Endothelial cell of umbilical vein (primary cell): ENCODE results near the gene PHLDB2. TPM values are rescaled to one million over a fixed set of nuclear protein-coding genes. Genes with fewer than 3 reads are reported as not detected.

ENCODE experiments used
- BruUV-seq: library from RNA; stranded (reverse); fragments of 400-500 nt; replicated peaks from 2 replicates; lab custom pipeline; 2021; lab: Mats Ljungman, UMichigan
- CTCF ChIA-PET: fragments of 300-600, 350-600 bp; sonication (Branson Sonifier 250); formaldehyde crosslinking; loops from one replicate; lab custom pipeline; 2021; ENCODE audit warnings: antibody characterized with exemption, inconsistent platforms; lab: Charles Lee
- POLR2A ChIA-PET: fragments of 300-600, 350-600 bp; sonication (Branson Sonifier 250); formaldehyde crosslinking; loops from one replicate; lab custom pipeline; 2021; ENCODE audit warnings: antibody characterized with exemption, inconsistent platforms; lab: Charles Lee
- DNase-seq: peaks from one replicate; pipeline ENCODE4 v3.0.0-alpha.2; 2011; ENCODE audit warnings: low read depth, low spot score
- FAIRE-seq: peaks from 2 replicates; lab custom pipeline; 2011; peaks lifted over from hg19 to GRCh38; lab: Jason Lieb, UNC
- H2AFZ ChIP-seq: 2 replicates; pipeline ENCODE4 v1.6.0; 2012; ENCODE audit warnings: low read depth, low read length, control low read depth, inconsistent platforms
- H3K27ac ChIP-seq: 2 replicates; pipeline ENCODE4 v1.5.1; 2011; ENCODE audit warnings: low read depth, mild to moderate bottlenecking, control low read depth, low read length, moderate library complexity; ENCODE audit not compliant: insufficient read depth
- H3K27me3 ChIP-seq, 2 experiments: 2 replicates each; pipeline versions ENCODE4 v1.6.0 to v1.6.1; 2011; ENCODE audit warnings: low read length in 2 of 2, mixed read lengths in 1 of 2; ENCODE audit not compliant: control insufficient read depth in 2 of 2, insufficient read depth in 2 of 2
- H3K36me3 ChIP-seq, 2 experiments: 2 replicates in 1 of 2; 3 replicates in 1 of 2; pipeline ENCODE4 v1.5.1; 2011; ENCODE audit warnings: low read length in 2 of 2, mild to moderate bottlenecking in 1 of 2, moderate library complexity in 1 of 2; ENCODE audit not compliant: control insufficient read depth in 2 of 2, insufficient read depth in 2 of 2; ENCODE audit errors: extremely low read depth in 1 of 2
- H3K4me1 ChIP-seq: 3 replicates; pipeline ENCODE4 v1.5.1; 2011; ENCODE audit warnings: mild to moderate bottlenecking, low read length; ENCODE audit not compliant: control insufficient read depth, insufficient read depth; ENCODE audit errors: extremely low read depth
- H3K4me2 ChIP-seq: 2 replicates; pipeline ENCODE4 v1.6.1; 2011; ENCODE audit warnings: low read length, control low read depth, mixed read lengths; ENCODE audit not compliant: insufficient read depth
- H3K4me3 ChIP-seq, 3 experiments: fragments of 200-600 bp in 1 of 3; sonication (generic), shearing (Covaris generic) in 1 of 3; replicated peaks in 1 of 3; 2 replicates each; pipeline ENCODE4 v1.5.1; 2011 to 2016; ENCODE audit warnings: control low read depth in 3 of 3, low read length in 3 of 3, mild to moderate bottlenecking in 2 of 3, inconsistent platforms in 1 of 3, low read depth in 1 of 3, moderate library complexity in 1 of 3; ENCODE audit not compliant: insufficient read depth in 1 of 3
- H3K79me2 ChIP-seq: 2 replicates; pipeline ENCODE4 v1.6.0; 2012; ENCODE audit warnings: low read length, inconsistent platforms; ENCODE audit not compliant: control insufficient read depth, insufficient read depth
- H3K9ac ChIP-seq: replicated peaks from 2 replicates; pipeline ENCODE3; 2011; ENCODE audit warnings: low read length, control low read depth; ENCODE audit not compliant: insufficient read depth; ENCODE audit errors: extremely low read depth
- H3K9me1 ChIP-seq: replicated peaks from 3 replicates; pipeline ENCODE4 v1.6.0; 2011; ENCODE audit warnings: mild to moderate bottlenecking, low read length; ENCODE audit not compliant: control insufficient read depth, insufficient read depth; ENCODE audit errors: extremely low read depth
- H3K9me3 ChIP-seq: replicated peaks from 2 replicates; pipeline ENCODE4 v1.5.1; 2012; ENCODE audit warnings: low read length, inconsistent platforms; ENCODE audit not compliant: control insufficient read depth, insufficient read depth
- H4K20me1 ChIP-seq: replicated peaks from 2 replicates; pipeline ENCODE3; 2011; ENCODE audit warnings: mild to moderate bottlenecking, low read length; ENCODE audit not compliant: control insufficient read depth, insufficient read depth; ENCODE audit errors: extremely low read depth
- CTCF ChIP-seq, 2 donors: IDR thresholded peaks; 1 replicate in 1 of 2; 2 replicates in 1 of 2; pipeline ENCODE4 v1.5.1; 2011; ENCODE audit warnings: low read length in 2 of 2, mild to moderate bottlenecking in 2 of 2, moderate library complexity in 2 of 2, control low read depth in 1 of 2, inconsistent platforms in 1 of 2, low read depth in 1 of 2; ENCODE audit not compliant: insufficient read depth in 1 of 2; ENCODE audit errors: extremely low read depth in 1 of 2
- EZH2 ChIP-seq: IDR thresholded peaks from 2 replicates; pipeline ENCODE4 v1.6.1; 2012; ENCODE audit warnings: borderline replicate concordance, low read depth, mild to moderate bottlenecking, moderate library complexity, low read length, inconsistent platforms; ENCODE audit not compliant: severe bottlenecking
- FOS ChIP-seq: IDR thresholded peaks from 2 replicates; pipeline ENCODE4 v1.6.1; 2011; ENCODE audit warnings: mild to moderate bottlenecking, low read length, moderate library complexity, borderline replicate concordance; ENCODE audit not compliant: insufficient read depth
- GATA2 ChIP-seq: IDR thresholded peaks from 2 replicates; pipeline ENCODE4 v1.7.0; 2011; ENCODE audit warnings: low read depth, mild to moderate bottlenecking, moderate library complexity, mixed read lengths, low read length; ENCODE audit not compliant: insufficient read length, insufficient read depth
- JUN ChIP-seq: IDR thresholded peaks from 2 replicates; pipeline ENCODE4 v1.6.1; 2011; ENCODE audit warnings: borderline replicate concordance, low read depth; ENCODE audit not compliant: insufficient read length, insufficient read depth
- MAX ChIP-seq: IDR thresholded peaks from 2 replicates; pipeline ENCODE4 v1.6.1; 2011; ENCODE audit not compliant: insufficient read depth, insufficient read length
- MYC ChIP-seq: IDR thresholded peaks from one replicate; pipeline ENCODE4 v1.6.1; 2011; ENCODE audit warnings: mild to moderate bottlenecking, low read depth, low read length
- POLR2A ChIP-seq: IDR thresholded peaks from 2 replicates; pipeline ENCODE4 v1.6.1; 2012; ENCODE audit warnings: low read depth, mild to moderate bottlenecking, control low read depth, low read length
- POLR2AphosphoS5 ChIP-seq: IDR thresholded peaks from 2 replicates; pipeline ENCODE4 v1.6.1; 2012; ENCODE audit warnings: low read depth, mild to moderate bottlenecking, control low read depth, low read length, moderate library complexity; ENCODE audit not compliant: insufficient read depth
- dilution Hi-C: fragments of 300-500 bp; cut with MboI; formaldehyde crosslinking; loops from one replicate; pipeline ENCODE4 v1.15.0; 2019; ENCODE audit warnings: low sequenced_read_pairs; ENCODE audit not compliant: extremely low pct_ligation_motif_present
- intact Hi-C: fragments of 100-400 bp; cut with micrococcal nuclease; formaldehyde crosslinking; loops from one replicate; pipeline ENCODE4 v1.10.0; 2022
- polyA plus RNA-seq, 4 experiments: library from polyadenylated mRNA; depleted of rRNA in 3 of 4; stranded (reverse) in 3 of 4; unstranded in 1 of 4; fragments of >200 nt; gene quantifications; 2 replicates each; pipeline versions ENCODE4 v1.2.1 to v1.2.3, GENCODE V29; 2011 to 2012; ENCODE audit warnings: missing spikeins in 1 of 4
- total RNA-seq: library from RNA; stranded (reverse); gene quantifications from 2 replicates; pipeline ENCODE4 v1.2.3, GENCODE V29; 2021

PHLDB2 gene
- total and polyA plus RNA-seq, 2 donors (not counting 3 experiments of a cell fraction or from before 2014, with no cell fraction given) = 22.4 to 104 TPM

DNA sequence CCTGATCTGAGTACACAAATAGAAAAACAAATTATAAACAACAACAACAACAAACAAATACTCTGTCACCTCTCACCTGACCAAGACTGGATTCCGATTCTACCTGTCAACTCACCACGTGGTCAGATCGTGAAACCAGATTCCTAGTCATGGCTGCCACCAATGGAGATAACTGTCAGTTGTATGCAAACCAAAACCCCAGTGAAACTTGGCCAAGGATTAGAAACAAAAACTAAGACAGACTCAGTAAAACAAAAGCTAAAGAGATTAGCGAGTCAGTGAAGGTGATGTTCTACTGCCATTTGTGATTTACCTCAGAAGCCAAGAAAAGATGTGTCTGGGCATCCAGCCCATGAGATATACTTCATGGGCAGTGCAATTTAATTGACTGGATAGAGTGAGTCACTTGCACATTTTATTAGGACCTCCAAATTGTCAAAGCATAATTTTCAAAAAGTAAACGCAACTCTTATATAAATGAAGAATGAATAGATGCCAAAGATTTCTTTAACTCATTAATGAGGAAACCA lies 31.1 kb downstream of the PHLDB2 start:
- H3K4me2 ChIP-seq = no peak overlapping the region
- H3K27ac ChIP-seq = no peak overlapping the region
- no peak for TF ChIP-seq FOS
- TF ChIP-seq JUN = no peak
- no peak for TF ChIP-seq POLR2A
- no peak for TF ChIP-seq CTCF (IDR thresholded peaks at IDR 0.05; ENCODE audit: extremely low read depth in 1 of 2, insufficient read depth in 1 of 2, low read depth in 1 of 2, low read length in 2 of 2)
- no peak for TF ChIP-seq MAX
- no peak for TF ChIP-seq GATA2
- no peak for TF ChIP-seq MYC
- no peak for TF ChIP-seq EZH2
- TF ChIP-seq POLR2AphosphoS5 = no peak
- H2AFZ ChIP-seq = no peak overlapping the region
- H3K27me3 ChIP-seq = no peaks in the 10 kb centered on the region
- ChIA-PET POLR2A (no interaction called here), CTCF (interaction anchor here (1.2 to 4.0 kb wide), 5 partner anchors 25 to 173 kb away, joined by 4 to 46 read pairs (median 8); no protein-coding TSS in a partner anchor)
- intact Hi-C loops (no loop called here), dilution Hi-C loops (no loop called here)
- H3K36me3 ChIP-seq = peaks cover 3 to 7% of the 10 kb centered on the region in 2 experiments
- H3K4me1 ChIP-seq = peaks cover 18% of the 10 kb centered on the region
- no peaks in the 10 kb centered on the region for H4K20me1 ChIP-seq
- DNase-seq (no peak), FAIRE-seq (no peak)
- no peaks in the 10 kb centered on the region for H3K9me3 ChIP-seq
- no TSS peak for BruUV-seq
- no peak overlapping the region for H3K9ac ChIP-seq
- peaks cover 78% of the 10 kb centered on the region for H3K79me2 ChIP-seq
- H3K4me3 ChIP-seq = no peak overlapping the region
- no peaks in the 10 kb centered on the region for H3K9me1 ChIP-seq
